Measurements from ENCODE around the gene HCCS. TPM values are rescaled to one million over a fixed set of nuclear protein-coding genes. Genes with fewer than 3 reads are reported as not detected.

Gene HCCS
- 19.9 and 38.1 TPM in 2 replicates for total RNA-seq (2014; rRNA removed; shearing (Covaris generic))

- DNase-seq (ENCODE audit: low spot score) = peak; percentile 81
Observed at GRCh38 chrX:11111037-11111851, at the start of gene HCCS. Gene HCCS (plus strand): TSS chrX:11111332. CDS start chrX:11112061, 729 bp downstream.

GRCh38 chrX:11064276-11064675, 46.9 kb upstream of the HCCS start:
- DNase-seq (ENCODE audit: low spot score) = no peak

DNA sequence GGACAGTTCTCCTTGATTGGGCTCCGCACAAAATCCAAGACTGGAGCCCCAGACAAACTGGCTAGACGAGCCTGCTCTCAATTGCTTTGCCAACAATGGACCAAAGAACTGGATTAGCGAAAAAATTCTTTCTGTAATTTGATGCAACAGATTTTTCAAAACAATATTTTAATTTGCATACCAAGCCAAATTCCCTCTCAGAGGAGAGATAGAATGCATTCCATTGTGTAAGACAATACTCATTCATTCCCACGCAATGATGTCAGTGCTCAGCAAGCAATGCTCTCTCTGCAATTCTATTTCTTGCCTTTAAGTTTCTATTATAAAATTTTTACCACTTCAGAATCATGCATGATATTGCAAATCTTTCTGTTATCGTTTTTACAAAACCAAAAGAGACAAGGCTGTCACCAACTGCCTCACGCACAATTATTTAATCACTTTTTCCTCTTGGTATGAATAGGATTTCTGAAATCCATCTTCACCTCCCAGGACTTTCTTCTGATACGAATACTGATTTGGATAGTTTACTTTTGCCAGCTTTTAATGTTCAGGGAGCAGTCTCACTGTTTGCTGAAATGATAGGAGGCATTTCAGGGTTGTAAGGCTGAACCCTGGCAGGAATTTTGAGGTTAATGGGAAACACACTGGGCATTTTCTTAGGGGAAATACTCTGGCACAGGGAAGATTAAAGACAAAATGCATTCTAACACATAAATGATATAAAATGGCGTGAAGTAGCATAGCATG, 46.1 kb upstream of the HCCS start:
- DNase-seq (ENCODE audit: low spot score) = peak; percentile 10

- no peak for DNase-seq (ENCODE audit: low spot score)
Observed at GRCh38 chrX:11066812-11067211, 44.3 kb upstream of the HCCS start.

DNA sequence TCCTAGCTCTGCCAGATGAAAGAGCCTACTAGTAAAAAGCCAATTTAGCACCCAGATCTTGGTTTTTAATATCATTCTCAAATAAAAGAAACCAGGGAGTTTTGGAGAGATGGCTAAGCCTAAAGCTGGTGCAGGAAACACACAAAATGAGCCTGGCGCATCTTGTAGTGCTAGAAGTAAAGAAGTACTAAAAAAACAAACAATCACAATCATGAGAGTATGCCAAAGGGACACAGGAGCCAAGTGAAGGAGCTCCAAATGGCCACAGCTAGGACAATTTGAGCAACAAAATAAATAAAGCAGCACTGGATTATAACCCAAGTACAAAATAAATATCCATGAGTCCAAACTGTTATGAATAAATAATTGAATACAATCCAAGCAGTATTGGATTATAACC, 37.8 kb upstream of the HCCS start:
- no peak for DNase-seq (ENCODE audit: low spot score)

DNA sequence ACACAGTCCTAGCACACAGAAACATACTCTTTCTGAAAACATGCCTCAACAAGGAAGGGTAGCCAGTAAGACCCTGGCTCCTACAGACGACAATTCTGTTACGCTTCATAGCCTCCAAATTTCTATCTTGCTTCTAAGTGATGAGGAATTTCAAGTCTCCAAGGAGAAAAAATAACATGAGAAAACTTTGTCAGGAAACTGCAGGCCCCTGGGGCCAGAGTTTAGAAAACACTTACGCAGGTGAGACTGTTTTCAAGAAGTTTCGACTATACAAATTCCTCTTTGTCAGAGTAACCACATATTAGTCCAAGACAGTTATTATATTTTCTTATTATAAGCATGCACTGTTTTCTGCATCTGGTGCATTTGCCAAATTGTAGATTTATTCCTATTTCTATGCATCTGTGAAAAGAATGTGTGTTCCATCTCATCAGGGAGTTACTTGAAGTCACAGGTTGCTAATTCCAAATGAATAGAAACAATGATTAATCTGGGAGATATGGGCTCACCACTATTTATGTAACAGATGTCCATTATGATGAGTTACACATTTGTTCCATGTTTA, 30.3 kb upstream of the HCCS start:
- no peak for DNase-seq (ENCODE audit: low spot score)

DNA sequence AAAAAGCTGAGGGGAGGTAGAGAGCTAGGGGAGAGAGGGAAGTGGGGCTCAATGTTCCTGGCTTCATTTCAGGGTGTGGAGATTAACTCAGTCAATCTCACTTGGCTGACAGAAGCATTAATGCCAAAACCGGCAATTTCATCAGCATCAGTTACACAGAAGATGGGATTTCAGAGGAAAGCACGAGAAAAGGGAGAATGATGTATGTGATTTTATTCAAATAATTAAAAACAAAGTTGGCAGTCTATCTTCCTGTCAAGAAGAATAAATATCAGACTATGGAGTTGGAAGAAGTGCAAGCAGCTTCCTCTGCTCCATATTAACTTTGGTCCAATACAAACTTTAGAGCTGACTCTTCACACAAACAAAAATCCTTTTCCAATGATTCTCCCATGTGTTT, 29.6 kb upstream of the HCCS start:
- no peak for DNase-seq (ENCODE audit: low spot score)

GRCh38 chrX:11085305-11085704, 25.8 kb upstream of the HCCS start:
- no peak for DNase-seq (ENCODE audit: low spot score)

DNA sequence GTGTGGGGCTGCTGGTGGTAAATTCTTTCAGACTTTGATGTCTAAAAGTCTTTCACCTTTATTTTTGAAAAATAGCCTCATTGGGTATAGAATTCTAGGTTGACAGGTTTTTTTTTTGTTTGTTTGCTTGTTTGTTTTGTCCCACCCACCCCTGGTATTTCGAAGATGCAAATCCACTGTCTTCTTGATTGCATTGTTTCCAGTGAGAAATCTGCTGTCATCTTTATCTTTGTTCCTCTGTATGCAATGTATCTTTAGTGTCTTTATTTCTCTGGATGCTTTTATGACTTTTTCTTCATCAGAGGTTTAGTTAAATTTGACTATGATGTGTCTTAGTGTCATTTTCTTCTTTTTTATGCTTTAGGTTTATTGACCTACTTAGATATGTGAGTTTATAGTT, 21.3 kb upstream of the HCCS start:
- DNase-seq (ENCODE audit: low spot score) = no peak

DNA sequence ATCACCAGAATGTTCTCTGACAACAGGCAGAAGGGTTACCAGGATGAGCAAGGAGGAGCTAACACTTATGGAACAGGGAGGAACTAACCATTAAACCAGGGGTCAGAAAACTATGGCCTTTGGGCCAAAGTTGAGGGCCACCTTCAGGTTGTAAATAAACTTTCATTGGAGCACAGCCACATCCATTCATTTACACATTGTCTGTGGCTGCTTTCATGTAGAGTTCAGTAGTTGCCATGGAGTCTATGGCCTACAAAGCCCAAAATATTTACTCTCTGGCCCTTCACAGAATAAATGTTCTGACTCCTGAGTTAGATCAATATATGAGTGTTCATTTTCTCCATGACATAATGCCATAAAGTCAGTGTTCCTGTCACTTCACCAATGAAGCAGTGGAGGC, 13.2 kb upstream of the HCCS start:
- no peak for DNase-seq (ENCODE audit: low spot score)

GRCh38 chrX:11099465-11099864, 11.7 kb upstream of the HCCS start:
- no peak for DNase-seq (ENCODE audit: low spot score)

- DNase-seq (ENCODE audit: low spot score) = peak; percentile 65
Observed at GRCh38 chrX:11100281-11101035, 10.7 kb upstream of the HCCS start.

DNA sequence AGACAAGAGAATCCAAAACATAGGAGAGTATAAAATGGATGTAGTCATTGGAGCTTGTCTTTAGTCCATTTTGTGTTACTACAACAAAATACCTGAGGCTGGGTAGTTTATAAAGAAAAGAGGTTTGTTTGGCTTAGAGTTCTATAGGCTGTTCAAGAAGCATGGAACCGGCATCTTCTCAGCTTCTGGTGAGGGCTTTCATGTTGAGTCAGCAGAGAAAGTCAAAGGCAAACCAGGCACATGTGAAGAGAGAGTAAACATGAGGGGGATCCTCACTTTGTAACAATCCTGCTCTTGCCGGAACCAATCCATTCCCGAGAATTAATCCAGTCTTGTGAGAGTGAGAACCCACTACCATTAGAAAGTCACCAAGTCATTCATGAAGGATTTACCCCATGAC, 8.1 kb upstream of the HCCS start:
- DNase-seq (ENCODE audit: low spot score) = no peak

DNA sequence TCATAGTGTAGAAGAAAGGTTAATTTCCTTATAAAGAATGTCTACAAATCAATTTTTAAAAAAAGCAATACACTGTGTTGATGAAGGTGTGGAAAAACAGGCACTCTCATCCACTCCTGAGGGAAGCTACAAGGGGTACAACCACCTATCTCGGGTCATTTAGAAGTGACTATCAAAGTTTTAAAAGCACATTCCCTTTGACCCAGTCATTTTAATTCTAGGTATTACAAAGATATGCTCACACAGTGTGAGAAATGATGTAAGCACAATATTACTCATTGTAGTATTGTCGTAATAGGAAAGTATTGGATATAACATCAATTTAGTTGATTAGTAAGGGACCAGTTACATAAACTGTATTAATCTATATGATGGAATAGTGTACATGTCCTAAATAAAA, 7.4 kb upstream of the HCCS start:
- DNase-seq (ENCODE audit: low spot score) = no peak

- DNase-seq (ENCODE audit: low spot score) = peak; percentile 27
Observed at GRCh38 chrX:11105080-11105479, 6.1 kb upstream of the HCCS start.

- DNase-seq (ENCODE audit: low spot score) = no peak
Observed at GRCh38 chrX:11108253-11108941, 2.7 kb upstream of the HCCS start.

- DNase-seq (ENCODE audit: low spot score) = no peak
Observed at GRCh38 chrX:11109968-11110367, 1.2 kb upstream of the HCCS start.

DNA sequence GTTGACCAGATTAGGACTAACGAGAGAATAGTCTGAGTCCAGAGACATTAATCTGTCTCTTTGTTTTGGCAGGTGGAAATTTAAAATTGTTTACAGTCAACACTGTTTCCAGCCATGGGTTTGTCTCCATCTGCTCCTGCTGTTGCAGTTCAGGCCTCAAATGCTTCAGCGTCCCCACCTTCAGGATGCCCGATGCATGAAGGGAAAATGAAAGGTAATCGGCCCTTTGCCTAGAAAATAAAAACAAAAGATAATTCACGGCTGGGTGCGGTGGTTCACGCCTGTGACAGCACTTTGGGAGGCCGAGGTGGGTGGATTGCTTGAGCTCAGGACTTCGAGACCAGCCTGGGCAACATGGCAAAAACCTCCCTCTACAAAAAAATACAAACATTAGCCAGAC, 815 bp downstream of the HCCS start:
- DNase-seq (ENCODE audit: low spot score) = no peak

- no peak for DNase-seq (ENCODE audit: low spot score)
Observed at GRCh38 chrX:11113731-11114130, 2.6 kb downstream of the HCCS start.

DNA sequence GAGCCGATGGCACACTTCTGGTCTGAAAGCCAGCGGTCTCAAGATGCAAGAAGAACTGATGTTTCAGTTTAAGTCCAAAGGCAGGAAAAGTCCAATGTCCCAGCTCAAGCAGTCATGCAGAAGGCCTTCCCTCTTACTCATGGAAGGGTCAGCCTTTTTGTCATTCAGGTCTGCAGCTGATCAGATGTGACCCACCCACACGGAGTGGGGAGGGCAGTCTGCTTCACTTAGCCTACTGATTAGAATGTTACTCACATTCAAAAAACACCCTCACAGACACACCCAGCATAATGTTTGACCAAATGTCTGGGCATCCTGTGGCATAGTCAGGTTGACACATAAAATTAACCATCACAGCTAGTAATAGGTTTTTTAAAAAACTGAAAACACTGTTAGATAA, 6.6 kb downstream of the HCCS start:
- no peak for DNase-seq (ENCODE audit: low spot score)

- no peak for DNase-seq (ENCODE audit: low spot score)
Observed at GRCh38 chrX:11119313-11119943, 8.3 kb downstream of the HCCS start.

Measured in H4 (cell line).